GM12878 (cell line): ENCODE data around the gene LIG3. TPM values are rescaled to one million over a fixed set of nuclear protein-coding genes. Genes with fewer than 3 reads are reported as not detected.

Experiments used
- ATAC-seq: fragments of 200-7000 bp; cut with Tn5 transposase; 3 replicates; pipeline ENCODE4 v1.9.1; 2020; ENCODE audit warnings: mild to moderate bottlenecking, moderate library complexity
- BruUV-seq: library from RNA; stranded (reverse); fragments of 400-500 nt; replicated peaks from 2 replicates; lab custom pipeline; 2021; lab: Mats Ljungman, UMichigan
- CTCF ChIA-PET: fragments of 300-600 bp; sonication (Branson Sonifier 250); formaldehyde crosslinking; extraction: SDS; loops from one replicate; lab custom pipeline; 2021; ENCODE audit warnings: inconsistent platforms; lab: Yijun Ruan, JAX
- POLR2A ChIA-PET: fragments of 350-600 bp; formaldehyde crosslinking; extraction: SDS; loops from one replicate; lab custom pipeline; 2021; ENCODE audit warnings: inconsistent platforms; lab: Charles Lee
- RAD21 ChIA-PET: fragments of 300-600 bp; sonication (Branson Sonifier 250); formaldehyde crosslinking; loops from one replicate; lab custom pipeline; 2023; ENCODE audit warnings: antibody characterized with exemption; ENCODE audit not compliant: unreplicated experiment; lab: Charles Lee
- SMC1A ChIA-PET: fragments of 300-600 bp; sonication (Branson Sonifier 250); formaldehyde crosslinking; loops from one replicate; lab custom pipeline; 2023; ENCODE audit not compliant: unreplicated experiment, uncharacterized antibody; lab: Charles Lee
- DNase-seq: peaks from one replicate; pipeline ENCODE4 v3.0.0-alpha.2; 2011; ENCODE audit warnings: low read depth, low spot score
- FAIRE-seq: peaks from 3 replicates; lab custom pipeline; 2011; peaks lifted over from hg19 to GRCh38; lab: Jason Lieb, UNC
- H2AFZ ChIP-seq: 2 replicates; pipeline ENCODE4 v1.6.0; 2011; ENCODE audit warnings: low read depth, low read length, control low read depth; ENCODE audit not compliant: control insufficient read depth
- H3K27ac ChIP-seq: 2 replicates; pipeline ENCODE4 v1.5.1; 2011; ENCODE audit warnings: control low read depth; ENCODE audit not compliant: control insufficient read depth, insufficient read depth
- H3K27me3 ChIP-seq, 2 experiments: replicated peaks in 1 of 2; 2 replicates each; pipeline versions ENCODE4 v1.6.0 to v1.6.1; 2011; ENCODE audit warnings: low read length in 1 of 2; ENCODE audit not compliant: control insufficient read depth in 2 of 2, insufficient read depth in 2 of 2
- H3K36me3 ChIP-seq, 2 experiments: 2 replicates each; pipeline ENCODE4 v1.5.1; 2011; ENCODE audit warnings: low read length in 1 of 2; ENCODE audit not compliant: control insufficient read depth in 2 of 2, insufficient read depth in 2 of 2
- H3K4me1 ChIP-seq: 2 replicates; pipeline ENCODE4 v1.6.1; 2011; ENCODE audit warnings: mild to moderate bottlenecking, low read length, moderate library complexity, mixed read lengths; ENCODE audit not compliant: control insufficient read depth, insufficient read depth
- H3K4me2 ChIP-seq: 2 replicates; pipeline ENCODE4 v1.6.0; 2011; ENCODE audit warnings: control low read depth; ENCODE audit not compliant: control insufficient read depth, insufficient read depth
- H3K4me3 ChIP-seq: fragments of 200-600 bp; sonication (generic); 2 replicates; pipeline ENCODE4 v1.5.1; 2016
- H3K79me2 ChIP-seq: 2 replicates; pipeline ENCODE4 v1.6.0; 2011; ENCODE audit warnings: low read length; ENCODE audit not compliant: control insufficient read depth, insufficient read depth
- H3K9ac ChIP-seq: 2 replicates; pipeline ENCODE4 v1.8.0; 2011; ENCODE audit warnings: low read length, control low read depth, mixed read lengths; ENCODE audit not compliant: control insufficient read depth, insufficient read depth
- H3K9me3 ChIP-seq: replicated peaks from 3 replicates; pipeline ENCODE4 v1.5.1; 2011; ENCODE audit warnings: mild to moderate bottlenecking, low read length; ENCODE audit not compliant: control insufficient read depth, insufficient read depth
- H4K20me1 ChIP-seq: 2 replicates; pipeline ENCODE4 v1.6.0; 2011; ENCODE audit not compliant: control insufficient read depth, insufficient read depth
- CBFB ChIP-seq: IDR thresholded peaks from 2 replicates; pipeline ENCODE4 v1.6.1; 2016; ENCODE audit warnings: antibody characterized with exemption, low read depth
- FOXM1 ChIP-seq: IDR thresholded peaks from 2 replicates; pipeline ENCODE4 v1.6.1; 2012; ENCODE audit warnings: low read depth, mild to moderate bottlenecking, inconsistent platforms, low read length, moderate library complexity
- IKZF1 ChIP-seq: fragments of 450-650 bp; conservative IDR thresholded peaks from 2 replicates; pipeline ENCODE4 v1.6.1; 2017; ENCODE audit warnings: antibody characterized with exemption, mild to moderate bottlenecking
- IKZF2 ChIP-seq, 2 experiments: fragments of 450-650 bp; IDR thresholded peaks; 2 replicates each; pipeline ENCODE4 v1.6.1; 2017; ENCODE audit warnings: mild to moderate bottlenecking in 2 of 2, moderate library complexity in 2 of 2
- MTA3 ChIP-seq: IDR thresholded peaks from 2 replicates; pipeline ENCODE4 v1.6.1; 2012; ENCODE audit warnings: low read length, inconsistent platforms, borderline replicate concordance
- NFIC ChIP-seq: IDR thresholded peaks from 2 replicates; pipeline ENCODE4 v1.6.1; 2012; ENCODE audit warnings: low read depth, mild to moderate bottlenecking, inconsistent platforms, low read length, moderate library complexity
- POLR2AphosphoS5 ChIP-seq: IDR thresholded peaks from 2 replicates; pipeline ENCODE4 v1.6.1; 2011; ENCODE audit warnings: mild to moderate bottlenecking, low read length, inconsistent platforms
- RFX5 ChIP-seq: IDR thresholded peaks from 2 replicates; pipeline ENCODE4 v1.6.1; 2011; ENCODE audit warnings: low read depth, low read length, improper control_type of control experiment
- SIN3A ChIP-seq: IDR thresholded peaks from 2 replicates; pipeline ENCODE4 v1.6.1; 2012; ENCODE audit warnings: low read depth, low read length, improper control_type of control experiment
- TAF1 ChIP-seq: IDR thresholded peaks from 2 replicates; pipeline ENCODE4 v1.6.1; 2011; ENCODE audit warnings: mild to moderate bottlenecking, low read depth, low read length, borderline replicate concordance
- WGBS: methylation state at CpG from one replicate; pipeline ENCODE4 v1.1.6; 2016; ENCODE audit warnings: low lambda C conversion rate; ENCODE audit not compliant: insufficient replicate concordance, insufficient coverage; ENCODE audit errors: missing lambda C conversion rate; 5-methylcytosine and 5-hydroxymethylcytosine counted together
- in situ Hi-C: fragments of 300-500 bp; cut with MboI; formaldehyde crosslinking; loops from 9 replicates; pipeline ENCODE4 v1.14.3; 2018; ENCODE audit warnings: mixed read lengths
- intact Hi-C: fragments of 100-400 bp; cut with micrococcal nuclease; formaldehyde crosslinking; loops from one replicate; pipeline ENCODE4 v1.14.2; 2022; ENCODE audit not compliant: unreplicated experiment
- polyA plus RNA-seq, 11 experiments: library from polyadenylated mRNA; depleted of rRNA in 4 of 11; unstranded in 6 of 11; stranded (reverse) in 5 of 11; fragments of >200 nt; fragmentation: Nextera tagmentation in 4 of 11; fragmentation: Illumina TruSeq in 1 of 11; extraction: Ambion mirVana in 4 of 11; extraction: Trizol in 1 of 11; gene quantifications; 1 replicate in 1 of 11; 2 replicates in 10 of 11; pipeline versions ENCODE4 v1.2.1 to v1.2.3, GENCODE V29; 2011 to 2016; ENCODE audit warnings: inconsistent platforms in 2 of 11, missing spikeins in 2 of 11, low read depth in 1 of 11
- total RNA-seq, 4 experiments: library from RNA; depleted of rRNA in 3 of 4; stranded (reverse); fragments of >200 nt in 3 of 4; fragmentation: Illumina TruSeq in 1 of 4; extraction: Trizol in 1 of 4; gene quantifications; 2 replicates each; pipeline versions ENCODE4 v1.2.1 to v1.2.3, GENCODE V29; 2013 to 2021
- TF ChIP-seq, protein P1 (sequence below): IDR thresholded peaks from 2 replicates; pipeline ENCODE4 v1.6.1; 2012; ENCODE audit warnings: low read length, inconsistent platforms
- TF ChIP-seq, protein P2 (sequence below): fragments of 450-650 bp; IDR thresholded peaks from 2 replicates; pipeline ENCODE4 v1.6.1; 2017; ENCODE audit warnings: low read depth, mild to moderate bottlenecking, moderate library complexity
- TF ChIP-seq, protein P3 (sequence below): fragments of 450-650 bp; formaldehyde crosslinking; IDR thresholded peaks from 2 replicates; pipeline ENCODE4 v1.4.0; 2022; ENCODE audit warnings: mild to moderate bottlenecking, moderate library complexity
- TF ChIP-seq, protein P4 (sequence below): fragments of 450-650 bp; IDR thresholded peaks from 2 replicates; pipeline ENCODE4 v1.6.1; 2016; ENCODE audit warnings: mild to moderate bottlenecking

The LIG3 gene
- total and polyA plus RNA-seq, 10 of the 15 experiments (the other 5 are each of a cell fraction or from before 2014, with no cell fraction given), result 6.5 to 45.4 (median 31.0) TPM

DNA sequence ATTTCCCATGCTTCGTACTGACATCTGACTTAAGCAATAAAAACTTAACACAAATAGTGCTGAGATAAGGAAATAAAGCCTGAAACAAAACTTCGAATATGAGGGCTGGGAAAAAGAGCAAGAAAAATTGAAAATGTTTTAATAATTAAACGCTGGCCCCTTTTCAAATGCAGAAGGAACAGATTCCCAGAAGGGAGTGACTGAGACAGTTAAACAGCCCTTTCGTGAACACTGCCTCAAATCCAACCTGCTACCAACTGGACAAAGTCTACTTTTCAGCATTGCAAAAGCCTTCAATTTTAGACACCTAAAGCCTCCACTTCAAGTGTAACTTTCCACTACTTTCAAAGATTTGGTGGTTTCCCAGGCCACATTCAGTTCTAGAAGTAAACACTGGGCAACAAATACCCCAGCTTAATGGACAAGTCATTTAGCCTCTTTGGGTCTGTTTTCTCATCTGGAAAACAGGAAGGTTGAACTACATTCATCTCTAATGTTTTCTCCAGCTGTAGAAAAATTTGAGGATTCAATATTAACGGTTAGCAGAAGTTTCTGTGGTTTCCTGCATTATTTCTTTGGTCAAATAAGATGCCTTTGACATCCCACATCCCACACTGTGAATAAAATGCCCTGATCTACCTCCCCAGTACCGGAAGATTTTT lies 71.4 kb downstream of the LIG3 start:
- ChIA-PET RAD21 (interaction anchor here (0.7 to 6.9 kb wide), 8 partner anchors 10 to 67 kb away, joined by 3 to 73 read pairs (median 4); partner anchors contain the start of gene RFFL), SMC1A (interaction anchor here (0.6 to 12.0 kb wide), 9 partner anchors 9 to 38 kb away, joined by 3 to 221 read pairs (median 3); partner anchors contain the start of gene RFFL), CTCF (interaction anchor here (3.1 kb wide), 1 partner anchor 12 kb away, joined by 23 read pairs; the partner anchor contains the start of gene RFFL), POLR2A (interaction anchor here (0.7 to 1.2 kb wide), 6 partner anchors 10 to 71 kb away, joined by 3 to 9 read pairs (median 4); partner anchors contain the start of gene RFFL)
- Histone ChIP-seq H3K9me3 (no peaks in the 10 kb centered on the region), H4K20me1 (no peaks in the 10 kb centered on the region), H3K9ac (peak overlapping the region; percentile 63), H3K36me3 (peaks cover 0 to 1% of the 10 kb centered on the region in 2 experiments; a peak in 1 of 4 replicates), H2AFZ (peak overlapping the region; percentile 59), H3K4me1 (peaks cover 27% of the 10 kb centered on the region), H3K79me2 (peaks cover 34% of the 10 kb centered on the region), H3K27me3 (no peaks in the 10 kb centered on the region), H3K27ac (peak overlapping the region; percentile 93), H3K4me3 (peak overlapping the region; percentile 4; the same call in 1 of the 2 replicates), H3K4me2 (peak overlapping the region; percentile 89)
- ATAC-seq, result peak; percentile 76
- intact Hi-C loops (loop anchor here (1.0 kb wide), 2 partner anchors 12 to 38 kb away; partner anchors contain the start of gene RFFL), in situ Hi-C loops (no loop called here)
- DNase-seq, result no peak
- under 1% methylated on average over 6 of the region's 6 CpGs for WGBS
- no TSS peak for BruUV-seq
- FAIRE-seq, result peak; percentile 59
- TF ChIP-seq, protein P1, sequence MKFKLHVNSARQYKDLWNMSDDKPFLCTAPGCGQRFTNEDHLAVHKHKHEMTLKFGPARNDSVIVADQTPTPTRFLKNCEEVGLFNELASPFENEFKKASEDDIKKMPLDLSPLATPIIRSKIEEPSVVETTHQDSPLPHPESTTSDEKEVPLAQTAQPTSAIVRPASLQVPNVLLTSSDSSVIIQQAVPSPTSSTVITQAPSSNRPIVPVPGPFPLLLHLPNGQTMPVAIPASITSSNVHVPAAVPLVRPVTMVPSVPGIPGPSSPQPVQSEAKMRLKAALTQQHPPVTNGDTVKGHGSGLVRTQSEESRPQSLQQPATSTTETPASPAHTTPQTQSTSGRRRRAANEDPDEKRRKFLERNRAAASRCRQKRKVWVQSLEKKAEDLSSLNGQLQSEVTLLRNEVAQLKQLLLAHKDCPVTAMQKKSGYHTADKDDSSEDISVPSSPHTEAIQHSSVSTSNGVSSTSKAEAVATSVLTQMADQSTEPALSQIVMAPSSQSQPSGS, result 0 out of 2 replicates have a peak, but pooled peaks have one; percentile 11
- TF ChIP-seq RFX5 (no peak), SIN3A (no peak), CBFB (peak; percentile 23; the same call in 1 of the 2 replicates), TAF1 (0 out of 2 replicates have a peak, but pooled peaks have one; percentile 19), FOXM1 (no peak; the same call in 1 of the 2 replicates), POLR2AphosphoS5 (no peak; the same call in 1 of the 2 replicates), NFIC (peak; percentile 76; the same call in 1 of the 2 replicates), MTA3 (0 out of 2 replicates have a peak, but pooled peaks have one; percentile 14), IKZF2 (IDR thresholded peaks at IDR 0.05) (peak; percentile 71 to 76; a peak in 3 of 4 replicates), IKZF1 (peak; percentile 69)
- TF ChIP-seq, protein P2, sequence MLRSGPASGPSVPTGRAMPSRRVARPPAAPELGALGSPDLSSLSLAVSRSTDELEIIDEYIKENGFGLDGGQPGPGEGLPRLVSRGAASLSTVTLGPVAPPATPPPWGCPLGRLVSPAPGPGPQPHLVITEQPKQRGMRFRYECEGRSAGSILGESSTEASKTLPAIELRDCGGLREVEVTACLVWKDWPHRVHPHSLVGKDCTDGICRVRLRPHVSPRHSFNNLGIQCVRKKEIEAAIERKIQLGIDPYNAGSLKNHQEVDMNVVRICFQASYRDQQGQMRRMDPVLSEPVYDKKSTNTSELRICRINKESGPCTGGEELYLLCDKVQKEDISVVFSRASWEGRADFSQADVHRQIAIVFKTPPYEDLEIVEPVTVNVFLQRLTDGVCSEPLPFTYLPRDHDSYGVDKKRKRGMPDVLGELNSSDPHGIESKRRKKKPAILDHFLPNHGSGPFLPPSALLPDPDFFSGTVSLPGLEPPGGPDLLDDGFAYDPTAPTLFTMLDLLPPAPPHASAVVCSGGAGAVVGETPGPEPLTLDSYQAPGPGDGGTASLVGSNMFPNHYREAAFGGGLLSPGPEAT, result peak; percentile 68
- TF ChIP-seq, protein P3, sequence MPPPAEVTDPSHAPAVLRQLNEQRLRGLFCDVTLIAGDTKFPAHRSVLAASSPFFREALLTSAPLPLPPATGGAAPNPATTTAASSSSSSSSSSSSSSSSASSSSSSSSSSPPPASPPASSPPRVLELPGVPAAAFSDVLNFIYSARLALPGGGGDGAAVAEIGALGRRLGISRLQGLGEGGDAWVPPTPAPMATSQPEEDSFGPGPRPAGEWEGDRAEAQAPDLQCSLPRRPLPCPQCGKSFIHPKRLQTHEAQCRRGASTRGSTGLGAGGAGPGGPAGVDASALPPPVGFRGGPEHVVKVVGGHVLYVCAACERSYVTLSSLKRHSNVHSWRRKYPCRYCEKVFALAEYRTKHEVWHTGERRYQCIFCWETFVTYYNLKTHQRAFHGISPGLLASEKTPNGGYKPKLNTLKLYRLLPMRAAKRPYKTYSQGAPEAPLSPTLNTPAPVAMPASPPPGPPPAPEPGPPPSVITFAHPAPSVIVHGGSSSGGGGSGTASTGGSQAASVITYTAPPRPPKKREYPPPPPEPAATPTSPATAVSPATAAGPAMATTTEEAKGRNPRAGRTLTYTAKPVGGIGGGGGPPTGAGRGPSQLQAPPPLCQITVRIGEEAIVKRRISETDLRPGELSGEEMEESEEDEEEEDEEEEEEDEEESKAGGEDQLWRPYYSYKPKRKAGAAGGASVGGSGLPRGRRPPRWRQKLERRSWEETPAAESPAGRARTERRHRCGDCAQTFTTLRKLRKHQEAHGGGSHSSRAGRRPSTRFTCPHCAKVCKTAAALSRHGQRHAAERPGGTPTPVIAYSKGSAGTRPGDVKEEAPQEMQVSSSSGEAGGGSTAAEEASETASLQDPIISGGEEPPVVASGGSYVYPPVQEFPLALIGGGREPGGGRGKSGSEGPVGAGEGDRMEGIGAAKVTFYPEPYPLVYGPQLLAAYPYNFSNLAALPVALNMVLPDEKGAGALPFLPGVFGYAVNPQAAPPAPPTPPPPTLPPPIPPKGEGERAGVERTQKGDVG (CRISPR knock-in tag), result no peak
- TF ChIP-seq, protein P4, sequence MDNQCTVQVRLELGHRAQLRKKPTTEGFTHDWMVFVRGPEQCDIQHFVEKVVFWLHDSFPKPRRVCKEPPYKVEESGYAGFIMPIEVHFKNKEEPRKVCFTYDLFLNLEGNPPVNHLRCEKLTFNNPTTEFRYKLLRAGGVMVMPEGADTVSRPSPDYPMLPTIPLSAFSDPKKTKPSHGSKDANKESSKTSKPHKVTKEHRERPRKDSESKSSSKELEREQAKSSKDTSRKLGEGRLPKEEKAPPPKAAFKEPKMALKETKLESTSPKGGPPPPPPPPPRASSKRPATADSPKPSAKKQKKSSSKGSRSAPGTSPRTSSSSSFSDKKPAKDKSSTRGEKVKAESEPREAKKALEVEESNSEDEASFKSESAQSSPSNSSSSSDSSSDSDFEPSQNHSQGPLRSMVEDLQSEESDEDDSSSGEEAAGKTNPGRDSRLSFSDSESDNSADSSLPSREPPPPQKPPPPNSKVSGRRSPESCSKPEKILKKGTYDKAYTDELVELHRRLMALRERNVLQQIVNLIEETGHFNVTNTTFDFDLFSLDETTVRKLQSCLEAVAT, result no peak
